H1 (cell line): ENCODE data around the gene SYN1. TPM values are rescaled to one million over a fixed set of nuclear protein-coding genes. Genes with fewer than 3 reads are reported as not detected.

Experiments
- CTCF ChIA-PET: fragments of 300-600 bp; sonication (Branson Sonifier 250); formaldehyde crosslinking; loops from one replicate; lab custom pipeline; 2021; ENCODE audit not compliant: partially characterized antibody; lab: Charles Lee
- POLR2A ChIA-PET: fragments of 300-600 bp; sonication (Branson Sonifier 250); formaldehyde crosslinking; loops from one replicate; lab custom pipeline; 2021; ENCODE audit warnings: inconsistent platforms; ENCODE audit not compliant: partially characterized antibody; lab: Charles Lee
- DNase-seq, 2 experiments: peaks; one replicate each; pipeline versions ENCODE4 v3.0.0 to v3.0.0-alpha.2; 2010 to 2022; ENCODE audit warnings: low spot score in 2 of 2, low read depth in 1 of 2, mixed read lengths in 1 of 2
- FAIRE-seq: peaks from 2 replicates; lab custom pipeline; 2011; peaks lifted over from hg19 to GRCh38; lab: Jason Lieb, UNC
- H2AFZ ChIP-seq: 2 replicates; pipeline ENCODE4 v1.8.1; 2012; ENCODE audit warnings: low read length, inconsistent platforms
- H2AK5ac ChIP-seq: 2 replicates; pipeline ENCODE4 v1.6.1; 2013; ENCODE audit warnings: low read depth, low read length
- H2BK120ac ChIP-seq: replicated peaks from 2 replicates; pipeline ENCODE3; 2013; ENCODE audit warnings: low read depth, low read length, inconsistent platforms
- H2BK12ac ChIP-seq: 2 replicates; pipeline ENCODE4 v1.6.1; 2013; ENCODE audit warnings: low read depth, low read length
- H2BK15ac ChIP-seq: 2 replicates; pipeline ENCODE4 v1.6.1; 2013; ENCODE audit warnings: low read length
- H2BK20ac ChIP-seq: 2 replicates; pipeline ENCODE4 v1.6.1; 2013; ENCODE audit warnings: low read length
- H2BK5ac ChIP-seq: 2 replicates; pipeline ENCODE4 v1.6.1; 2013; ENCODE audit warnings: low read depth, low read length
- H3K14ac ChIP-seq: 2 replicates; pipeline ENCODE4 v1.6.1; 2013; ENCODE audit warnings: inconsistent platforms; ENCODE audit not compliant: insufficient read length
- H3K18ac ChIP-seq: 2 replicates; pipeline ENCODE4 v1.6.1; 2013; ENCODE audit warnings: low read length; ENCODE audit errors: extremely low read depth
- H3K23ac ChIP-seq: 2 replicates; pipeline ENCODE4 v1.6.1; 2013; ENCODE audit warnings: inconsistent platforms; ENCODE audit not compliant: insufficient read length
- H3K23me2 ChIP-seq: 2 replicates; pipeline ENCODE4 v1.6.1; 2013; ENCODE audit warnings: low read depth, low read length
- H3K27ac ChIP-seq: 2 replicates; pipeline ENCODE4 v1.6.1; 2011; ENCODE audit warnings: low read depth, low read length, inconsistent platforms
- H3K27me3 ChIP-seq, 4 experiments: replicated peaks in 1 of 4; 1 replicate in 1 of 4; 2 replicates in 3 of 4; pipeline versions ENCODE4 v1.6.1 to v1.8.1; 2011 to 2013; ENCODE audit warnings: low read length in 3 of 4, mild to moderate bottlenecking in 3 of 4, inconsistent platforms in 2 of 4, mixed read lengths in 2 of 4, moderate library complexity in 1 of 4; ENCODE audit not compliant: control insufficient read depth in 3 of 4, insufficient read depth in 3 of 4; ENCODE audit errors: extremely low read depth in 1 of 4
- H3K36me3 ChIP-seq, 4 experiments: 2 replicates each; pipeline versions ENCODE4 v1.6.1 to v1.8.1; 2011 to 2013; ENCODE audit warnings: mild to moderate bottlenecking in 4 of 4, low read length in 3 of 4, moderate library complexity in 2 of 4, control low read depth in 1 of 4, inconsistent platforms in 1 of 4; ENCODE audit not compliant: insufficient read depth in 4 of 4, control insufficient read depth in 2 of 4
- H3K4ac ChIP-seq: replicated peaks from 2 replicates; pipeline ENCODE3; 2013; ENCODE audit warnings: low read length, low read depth, mixed read lengths, inconsistent platforms; ENCODE audit not compliant: insufficient read length
- H3K4me1 ChIP-seq, 4 experiments: replicated peaks in 1 of 4; 1 replicate in 1 of 4; 2 replicates in 3 of 4; pipeline versions ENCODE4 v1.6.1 to v1.8.1; 2011 to 2013; ENCODE audit warnings: low read length in 3 of 4, inconsistent platforms in 2 of 4, mixed read lengths in 1 of 4; ENCODE audit not compliant: insufficient read depth in 4 of 4, control insufficient read depth in 3 of 4
- H3K4me2 ChIP-seq, 2 experiments: 2 replicates each; pipeline versions ENCODE4 v1.6.1 to v1.8.1; 2011 to 2013; ENCODE audit warnings: low read depth in 2 of 2, low read length in 2 of 2, control low read depth in 1 of 2, inconsistent platforms in 1 of 2, mild to moderate bottlenecking in 1 of 2; ENCODE audit not compliant: insufficient read depth in 1 of 2
- H3K4me3 ChIP-seq, 4 experiments: fragments of 200-600, 300-600 bp in 1 of 4; sonication (generic), shearing (Covaris generic), sonication (Bioruptor Twin) in 1 of 4; 2 replicates each; pipeline versions ENCODE4 v1.5.1 to v1.8.1; 2011 to 2016; ENCODE audit warnings: low read length in 4 of 4, low read depth in 3 of 4, control low read depth in 2 of 4, inconsistent platforms in 2 of 4, mild to moderate bottlenecking in 2 of 4, mixed read lengths in 1 of 4, moderate library complexity in 1 of 4; ENCODE audit not compliant: insufficient read depth in 2 of 4; ENCODE audit errors: extremely low read depth in 1 of 4
- H3K56ac ChIP-seq: replicated peaks from 2 replicates; pipeline ENCODE3; 2013; ENCODE audit warnings: low read depth, mild to moderate bottlenecking, mixed read lengths, low read length, inconsistent platforms; ENCODE audit not compliant: insufficient read length
- H3K79me1 ChIP-seq: 2 replicates; pipeline ENCODE4 v1.6.1; 2013; ENCODE audit warnings: low read depth, low read length, control low read depth
- H3K79me2 ChIP-seq, 2 experiments: 2 replicates each; pipeline versions ENCODE4 v1.6.1 to v1.8.1; 2012 to 2013; ENCODE audit warnings: low read length in 2 of 2, mild to moderate bottlenecking in 2 of 2, inconsistent platforms in 1 of 2; ENCODE audit not compliant: insufficient read depth in 2 of 2, control insufficient read depth in 1 of 2
- H3K9ac ChIP-seq, 4 experiments: replicated peaks in 1 of 4; 1 replicate in 1 of 4; 2 replicates in 3 of 4; pipeline versions ENCODE4 v1.6.1 to v1.8.1; 2011 to 2013; ENCODE audit warnings: low read depth in 3 of 4, low read length in 3 of 4, control low read depth in 2 of 4, mild to moderate bottlenecking in 2 of 4, moderate library complexity in 2 of 4, inconsistent platforms in 1 of 4; ENCODE audit errors: extremely low read depth in 1 of 4
- H3K9me3 ChIP-seq, 2 experiments: 2 replicates each; pipeline versions ENCODE4 v1.6.1 to v1.8.1; 2012 to 2013; ENCODE audit warnings: mild to moderate bottlenecking in 2 of 2, moderate library complexity in 2 of 2, control low read depth in 1 of 2, inconsistent platforms in 1 of 2, low read depth in 1 of 2, low read length in 1 of 2, mixed read lengths in 1 of 2; ENCODE audit not compliant: insufficient read depth in 2 of 2
- H4K20me1 ChIP-seq, 2 experiments: replicated peaks in 1 of 2; 2 replicates each; pipeline versions ENCODE3 to v1.8.1; 2011 to 2013; ENCODE audit warnings: inconsistent platforms in 2 of 2, low read length in 2 of 2, mild to moderate bottlenecking in 1 of 2; ENCODE audit not compliant: insufficient read depth in 2 of 2, control insufficient read depth in 1 of 2
- H4K5ac ChIP-seq: 2 replicates; pipeline ENCODE4 v1.6.1; 2013; ENCODE audit warnings: low read length, low read depth, mixed read lengths, inconsistent platforms; ENCODE audit not compliant: insufficient read length
- H4K8ac ChIP-seq: 2 replicates; pipeline ENCODE4 v1.8.0; 2013; ENCODE audit warnings: mild to moderate bottlenecking, moderate library complexity, low read length, inconsistent platforms; ENCODE audit not compliant: insufficient read depth; ENCODE audit errors: extremely low read depth
- H4K91ac ChIP-seq: replicated peaks from 2 replicates; pipeline ENCODE3; 2013; ENCODE audit warnings: low read length, mixed read lengths, inconsistent platforms; ENCODE audit not compliant: insufficient read length
- BACH1 ChIP-seq: IDR thresholded peaks from 2 replicates; pipeline ENCODE4 v1.6.1; 2012; ENCODE audit warnings: low read length, improper control_type of control experiment
- EZH2 ChIP-seq: fragments of 200-600 bp; sonication (generic); IDR thresholded peaks from 2 replicates; pipeline ENCODE4 v1.7.1; 2012; ENCODE audit warnings: low read depth, mild to moderate bottlenecking, moderate library complexity, low read length, inconsistent platforms; ENCODE audit not compliant: severe bottlenecking
- WGBS, 2 experiments: shearing (Covaris generic) in 1 of 2; methylation state at CpG; one replicate each; pipeline versions ENCODE4 v1.1.6 to v1.1.7; 2013 to 2015; ENCODE audit warnings: low lambda C conversion rate in 2 of 2, mixed read lengths in 2 of 2, inconsistent platforms in 1 of 2, low coverage in 1 of 2, missing lambda C conversion rate in 1 of 2; ENCODE audit not compliant: insufficient replicate concordance in 2 of 2, insufficient coverage in 1 of 2, insufficient read length in 1 of 2; ENCODE audit errors: extremely low coverage in 1 of 2, missing lambda C conversion rate in 1 of 2; 5-methylcytosine and 5-hydroxymethylcytosine counted together
- polyA plus RNA-seq, 7 experiments: library from polyadenylated mRNA; depleted of rRNA in 3 of 7; stranded (reverse) in 5 of 7; unstranded in 2 of 7; fragments of >200 nt in 5 of 7; fragments of 200-250 nt in 2 of 7; gene quantifications; 1 replicate in 5 of 7; 2 replicates in 1 of 7; 4 replicates in 1 of 7; pipeline versions ENCODE4 v1.2.1 to v1.2.3, GENCODE V29; 2011 to 2013; ENCODE audit warnings: missing spikeins in 2 of 7, mixed read lengths in 2 of 7
- total RNA-seq: library from RNA; stranded (reverse); fragmentation: NEBNext Ultra II Directional; extraction: Animal tissue kit (Norgen Biotek cat#: 25700); gene quantifications from 2 replicates; pipeline ENCODE4 v1.2.1, GENCODE V29; 2021

The SYN1 gene
- total and polyA plus RNA-seq, 2 of the 8 experiments (the other 6 are each of a cell fraction or from before 2014, with no cell fraction given): 2.1 to 14.1 TPM

- Histone ChIP-seq H3K4me1 (peaks cover 0 to 17% (median 11%) of the 10 kb centered on the region in 4 experiments; a peak in 5 of 7 replicates), H3K4me3 (no peak overlapping the region), H4K8ac (no peak overlapping the region), H3K9me3 (no peaks in the 10 kb centered on the region), H3K23ac (no peak overlapping the region), H3K9ac (no peak overlapping the region), H3K36me3 (no peaks in the 10 kb centered on the region), H2BK20ac (no peak overlapping the region), H4K5ac (no peak overlapping the region), H4K91ac (no peak overlapping the region), H3K27me3 (no peaks in the 10 kb centered on the region), H2BK120ac (no peak overlapping the region), H3K79me1 (no peaks in the 10 kb centered on the region), H3K14ac (no peak overlapping the region), H3K79me2 (no peaks in the 10 kb centered on the region), H2AK5ac (no peak overlapping the region), H3K23me2 (peaks cover 7% of the 10 kb centered on the region; the same call in 1 of the 2 replicates), H2BK12ac (no peak overlapping the region), H2BK5ac (no peak overlapping the region), H3K4me2 (no peak overlapping the region), H2BK15ac (no peak overlapping the region)
- 77% methylated on average over 9 of the region's 9 CpGs; no CpG with 5 or more reads in 1 of the 2 experiments for WGBS, 2 experiments
- DNase-seq: no peak
- FAIRE-seq: no peak
- no peak for TF ChIP-seq BACH1
- no peak for TF ChIP-seq EZH2
- TF ChIP-seq, all 59 proteins: peak for 0
- POLR2A ChIA-PET: interaction anchor here (1.2 kb wide), 1 partner anchor 42 kb away, joined by 3 read pairs; the partner anchor contains the start of gene SYN1
- Histone ChIP-seq H3K4ac (no peak overlapping the region), H3K18ac (no peak overlapping the region), H2AFZ (no peak overlapping the region), H4K20me1 (no peaks in the 10 kb centered on the region), H3K27ac (no peak overlapping the region), H3K56ac (no peak overlapping the region)
- CTCF ChIA-PET: no interaction called here
These were observed 42.2 kb downstream of the SYN1 start for GRCh38 chrX:47577424-47577823.
